Activated T-cell treated with anti-CD3 and anti-CD28 coated beads, Interleukin-2, amount 50 U/mL, for 24 hours (primary cell): Measurements from ENCODE around the gene INTS12.

Source experiments
- DNase-seq: peaks from one replicate; pipeline ENCODE4 v3.0.0-alpha.2; 2020
- H3K27ac Mint-ChIP-seq: 2 replicates; pipeline ENCODE4 v1.8.0; 2020; ENCODE audit warnings: mild to moderate bottlenecking, mixed read lengths
- H3K27me3 Mint-ChIP-seq: 2 replicates; pipeline ENCODE4 v1.8.0; 2020; ENCODE audit warnings: mixed read lengths
- H3K36me3 Mint-ChIP-seq: 2 replicates; pipeline ENCODE4 v1.8.0; 2020; ENCODE audit warnings: low read depth, mixed read lengths
- H3K4me1 Mint-ChIP-seq: 2 replicates; pipeline ENCODE4 v1.8.0; 2020; ENCODE audit warnings: low read depth, mixed read lengths
- H3K4me3 Mint-ChIP-seq: 2 replicates; pipeline ENCODE4 v1.8.0; 2020; ENCODE audit warnings: mild to moderate bottlenecking, moderate library complexity, mixed read lengths
- H3K9me3 Mint-ChIP-seq: 2 replicates; pipeline ENCODE4 v1.8.0; 2020; ENCODE audit warnings: mixed read lengths

Gene INTS12

GRCh38 chr4:105662935-105663675 lies 45.4 kb downstream of the INTS12 start:
- H3K4me3 Mint-ChIP-seq: no peak overlapping the region
- no peak overlapping the region for H3K27ac Mint-ChIP-seq
- peaks cover 10% of the 10 kb centered on the region for H3K27me3 Mint-ChIP-seq
- no peaks in the 10 kb centered on the region for H3K4me1 Mint-ChIP-seq
- H3K9me3 Mint-ChIP-seq: no peaks in the 10 kb centered on the region
- H3K36me3 Mint-ChIP-seq: no peaks in the 10 kb centered on the region
- DNase-seq: no peak

GRCh38 chr4:105661028-105661427 lies 47.5 kb downstream of the INTS12 start:
- Mint-ChIP-seq H3K36me3 (no peaks in the 10 kb centered on the region), H3K4me1 (no peaks in the 10 kb centered on the region), H3K27me3 (peaks cover 5% of the 10 kb centered on the region), H3K4me3 (no peak overlapping the region), H3K9me3 (no peaks in the 10 kb centered on the region), H3K27ac (no peak overlapping the region)
- DNase-seq: no peak

- no peaks in the 10 kb centered on the region for H3K36me3 Mint-ChIP-seq
- no peaks in the 10 kb centered on the region for H3K27me3 Mint-ChIP-seq
- no peaks in the 10 kb centered on the region for H3K4me1 Mint-ChIP-seq
- DNase-seq: no peak
- no peak overlapping the region for H3K4me3 Mint-ChIP-seq
- H3K27ac Mint-ChIP-seq: no peak overlapping the region
- no peaks in the 10 kb centered on the region for H3K9me3 Mint-ChIP-seq
These were observed 49.3 kb downstream of the INTS12 start for GRCh38 chr4:105659190-105659589.

GRCh38 chr4:105657117-105657765 lies 51.2 kb downstream of the INTS12 start:
- peaks cover under 1% of the 10 kb centered on the region for H3K27me3 Mint-ChIP-seq
- H3K36me3 Mint-ChIP-seq: no peaks in the 10 kb centered on the region
- DNase-seq: no peak
- no peaks in the 10 kb centered on the region for H3K4me1 Mint-ChIP-seq
- no peak overlapping the region for H3K4me3 Mint-ChIP-seq
- no peak overlapping the region for H3K27ac Mint-ChIP-seq
- no peaks in the 10 kb centered on the region for H3K9me3 Mint-ChIP-seq

GRCh38 chr4:105652286-105652888 lies 56.1 kb downstream of the INTS12 start:
- Mint-ChIP-seq H3K4me1 (no peaks in the 10 kb centered on the region), H3K4me3 (no peak overlapping the region), H3K9me3 (no peaks in the 10 kb centered on the region), H3K27ac (no peak overlapping the region), H3K36me3 (no peaks in the 10 kb centered on the region), H3K27me3 (peaks cover 22% of the 10 kb centered on the region)
- DNase-seq: no peak

- Mint-ChIP-seq H3K27ac (no peak overlapping the region), H3K9me3 (no peaks in the 10 kb centered on the region), H3K36me3 (no peaks in the 10 kb centered on the region), H3K4me1 (no peaks in the 10 kb centered on the region), H3K27me3 (peaks cover 22% of the 10 kb centered on the region), H3K4me3 (no peak overlapping the region)
- DNase-seq: no peak
These were observed 56.6 kb downstream of the INTS12 start for GRCh38 chr4:105651884-105652283.

GRCh38 chr4:105650190-105650589 lies 58.3 kb downstream of the INTS12 start:
- H3K36me3 Mint-ChIP-seq: no peaks in the 10 kb centered on the region
- H3K4me1 Mint-ChIP-seq: no peaks in the 10 kb centered on the region
- H3K27ac Mint-ChIP-seq: no peak overlapping the region
- peaks cover 27% of the 10 kb centered on the region for H3K27me3 Mint-ChIP-seq
- no peaks in the 10 kb centered on the region for H3K9me3 Mint-ChIP-seq
- H3K4me3 Mint-ChIP-seq: no peak overlapping the region
- DNase-seq: no peak

- H3K27ac Mint-ChIP-seq: no peak overlapping the region
- peaks cover 36% of the 10 kb centered on the region for H3K27me3 Mint-ChIP-seq
- no peaks in the 10 kb centered on the region for H3K4me1 Mint-ChIP-seq
- H3K9me3 Mint-ChIP-seq: no peaks in the 10 kb centered on the region
- H3K36me3 Mint-ChIP-seq: no peaks in the 10 kb centered on the region
- no peak for DNase-seq
- no peak overlapping the region for H3K4me3 Mint-ChIP-seq
These were observed 63.0 kb downstream of the INTS12 start for GRCh38 chr4:105645440-105645839.

- no peak for DNase-seq
- Mint-ChIP-seq H3K4me3 (no peak overlapping the region), H3K4me1 (no peaks in the 10 kb centered on the region), H3K9me3 (no peaks in the 10 kb centered on the region), H3K27ac (no peak overlapping the region), H3K36me3 (no peaks in the 10 kb centered on the region), H3K27me3 (peaks cover 39% of the 10 kb centered on the region)
These were observed 64.2 kb downstream of the INTS12 start for GRCh38 chr4:105644257-105644656.

- peaks cover 31% of the 10 kb centered on the region for H3K27me3 Mint-ChIP-seq
- no peaks in the 10 kb centered on the region for H3K9me3 Mint-ChIP-seq
These were observed 66.6 kb downstream of the INTS12 start for GRCh38 chr4:105641845-105642244.

GRCh38 chr4:105637408-105638176 lies 70.9 kb downstream of the INTS12 start:
- H3K27ac Mint-ChIP-seq: no peak overlapping the region
- H3K36me3 Mint-ChIP-seq: no peaks in the 10 kb centered on the region
- no peaks in the 10 kb centered on the region for H3K9me3 Mint-ChIP-seq
- no peak overlapping the region for H3K4me3 Mint-ChIP-seq
- no peak for DNase-seq
- peaks cover 17% of the 10 kb centered on the region for H3K27me3 Mint-ChIP-seq
- peaks cover 3% of the 10 kb centered on the region for H3K4me1 Mint-ChIP-seq

More at GRCh38 chr4:105641845-105642244, 66.6 kb downstream of the INTS12 start:
- Mint-ChIP-seq H3K4me1 (peaks cover 3% of the 10 kb centered on the region), H3K27ac (no peak overlapping the region), H3K4me3 (no peak overlapping the region), H3K36me3 (no peaks in the 10 kb centered on the region)
- DNase-seq: no peak

- Mint-ChIP-seq H3K4me3 (no peak overlapping the region), H3K4me1 (peaks cover 3% of the 10 kb centered on the region), H3K9me3 (no peaks in the 10 kb centered on the region), H3K36me3 (no peaks in the 10 kb centered on the region), H3K27me3 (peaks cover 3% of the 10 kb centered on the region), H3K27ac (no peak overlapping the region)
- DNase-seq: no peak
These were observed 73.9 kb downstream of the INTS12 start for GRCh38 chr4:105634402-105635080.

- DNase-seq: no peak
- Mint-ChIP-seq H3K9me3 (no peaks in the 10 kb centered on the region), H3K27ac (no peak overlapping the region), H3K4me3 (no peak overlapping the region), H3K36me3 (no peaks in the 10 kb centered on the region), H3K27me3 (peaks cover 7% of the 10 kb centered on the region), H3K4me1 (peaks cover 3% of the 10 kb centered on the region)
These were observed 75.2 kb downstream of the INTS12 start for GRCh38 chr4:105633241-105633640.
